Gastrocnemius medialis (tissue), 4 donors: ENCODE results near the gene SPPL2A.

Source experiments
- POLR2A ChIP-seq, 2 donors: fragments of 450-650 bp; IDR thresholded peaks; one replicate each; pipeline ENCODE4 v1.6.1; 2017; ENCODE audit warnings: antibody characterized with exemption in 2 of 2, mild to moderate bottlenecking in 2 of 2, moderate library complexity in 2 of 2
- TF ChIP-seq, protein P1 (sequence below), 5 experiments: fragments of 450-650 bp in 3 of 5; fragments of 200-600 bp in 2 of 5; sonication (generic) in 2 of 5; IDR thresholded peaks in 4 of 5; conservative IDR thresholded peaks in 1 of 5; 1 replicate in 4 of 5; 2 replicates in 1 of 5; pipeline ENCODE4 v1.5.1; 2016 to 2019; ENCODE audit warnings: antibody characterized with exemption in 5 of 5, mild to moderate bottlenecking in 3 of 5, moderate library complexity in 3 of 5

DNA sequence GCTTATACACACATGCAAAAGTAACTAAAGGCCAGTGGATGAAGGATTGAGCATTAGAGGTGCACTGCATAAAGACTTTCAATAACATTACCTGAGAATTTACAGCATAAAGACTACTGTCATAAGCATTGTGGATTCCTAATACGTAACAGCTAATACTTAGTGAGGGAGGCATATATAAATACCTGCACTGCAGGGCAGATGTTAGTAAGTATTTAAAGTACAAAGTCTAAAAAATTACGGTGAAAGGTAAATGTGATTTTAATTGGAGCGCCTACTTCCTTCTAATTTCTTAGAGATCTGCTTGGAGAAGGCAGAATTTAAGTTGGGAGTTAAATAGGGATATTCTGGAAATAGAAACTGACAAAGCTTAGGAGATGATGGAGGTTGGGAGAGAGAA, 53.5 kb downstream of the SPPL2A start:
- no peak for TF ChIP-seq POLR2A (IDR thresholded peaks at IDR 0.05)
- TF ChIP-seq, protein P1, sequence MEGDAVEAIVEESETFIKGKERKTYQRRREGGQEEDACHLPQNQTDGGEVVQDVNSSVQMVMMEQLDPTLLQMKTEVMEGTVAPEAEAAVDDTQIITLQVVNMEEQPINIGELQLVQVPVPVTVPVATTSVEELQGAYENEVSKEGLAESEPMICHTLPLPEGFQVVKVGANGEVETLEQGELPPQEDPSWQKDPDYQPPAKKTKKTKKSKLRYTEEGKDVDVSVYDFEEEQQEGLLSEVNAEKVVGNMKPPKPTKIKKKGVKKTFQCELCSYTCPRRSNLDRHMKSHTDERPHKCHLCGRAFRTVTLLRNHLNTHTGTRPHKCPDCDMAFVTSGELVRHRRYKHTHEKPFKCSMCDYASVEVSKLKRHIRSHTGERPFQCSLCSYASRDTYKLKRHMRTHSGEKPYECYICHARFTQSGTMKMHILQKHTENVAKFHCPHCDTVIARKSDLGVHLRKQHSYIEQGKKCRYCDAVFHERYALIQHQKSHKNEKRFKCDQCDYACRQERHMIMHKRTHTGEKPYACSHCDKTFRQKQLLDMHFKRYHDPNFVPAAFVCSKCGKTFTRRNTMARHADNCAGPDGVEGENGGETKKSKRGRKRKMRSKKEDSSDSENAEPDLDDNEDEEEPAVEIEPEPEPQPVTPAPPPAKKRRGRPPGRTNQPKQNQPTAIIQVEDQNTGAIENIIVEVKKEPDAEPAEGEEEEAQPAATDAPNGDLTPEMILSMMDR (IDR thresholded peaks at IDR 0.05 in 4 of 5, conservative IDR thresholded peaks at IDR 0.05 in 1 of 5): no peak
